DND-41 (cell line): ENCODE results near the gene ACKR3.

Experiments
- ATAC-seq: fragments of 200-7000 bp; cut with Tn5 transposase; 3 replicates; pipeline ENCODE4 v1.9.1; 2021; ENCODE audit warnings: low read depth; ENCODE audit not compliant: insufficient read depth
- DNase-seq: peaks from one replicate; pipeline ENCODE4 v3.0.0-alpha.2; 2020
- H2AFZ ChIP-seq: 2 replicates; pipeline ENCODE4 v1.6.0; 2012; ENCODE audit warnings: low read depth, low read length
- H3K27ac ChIP-seq: 2 replicates; pipeline ENCODE4 v1.5.1; 2012; ENCODE audit warnings: low read length, inconsistent platforms
- H3K27me3 ChIP-seq: fragments of 200-600 bp; sonication (generic); 2 replicates; pipeline ENCODE4 v1.6.0; 2012; ENCODE audit warnings: low read length, mild to moderate bottlenecking, inconsistent platforms; ENCODE audit not compliant: insufficient read depth, poor library complexity
- H3K36me3 ChIP-seq: 2 replicates; pipeline ENCODE4 v1.5.1; 2012; ENCODE audit warnings: low read length, inconsistent platforms; ENCODE audit not compliant: insufficient read depth
- H3K4me1 ChIP-seq: 2 replicates; pipeline ENCODE4 v1.5.1; 2012; ENCODE audit warnings: mild to moderate bottlenecking, low read length; ENCODE audit not compliant: insufficient read depth
- H3K4me2 ChIP-seq: 2 replicates; pipeline ENCODE4 v1.6.0; 2012; ENCODE audit warnings: mild to moderate bottlenecking, moderate library complexity, low read length, inconsistent platforms; ENCODE audit not compliant: insufficient read depth
- H3K4me3 ChIP-seq, 2 experiments: fragments of 200-600 bp in 1 of 2; shearing (Covaris generic) in 1 of 2; 2 replicates each; pipeline ENCODE4 v1.5.1; 2012 to 2016; ENCODE audit warnings: inconsistent platforms in 2 of 2, low read length in 2 of 2, mild to moderate bottlenecking in 2 of 2, low read depth in 1 of 2, moderate library complexity in 1 of 2
- H3K79me2 ChIP-seq: 2 replicates; pipeline ENCODE4 v1.6.0; 2012; ENCODE audit warnings: low read length, inconsistent platforms; ENCODE audit not compliant: insufficient read depth
- H3K9ac ChIP-seq: 2 replicates; pipeline ENCODE4 v1.6.0; 2012; ENCODE audit warnings: low read depth, mild to moderate bottlenecking, inconsistent platforms, low read length, moderate library complexity
- H3K9me3 ChIP-seq: 2 replicates; pipeline ENCODE4 v1.5.1; 2012; ENCODE audit warnings: low read length, moderate library complexity, mild to moderate bottlenecking, inconsistent platforms; ENCODE audit not compliant: insufficient read depth, severe bottlenecking
- H4K20me1 ChIP-seq: 2 replicates; pipeline ENCODE4 v1.6.0; 2012; ENCODE audit warnings: low read length; ENCODE audit not compliant: insufficient read depth
- EZH2 ChIP-seq: IDR thresholded peaks from 3 replicates; pipeline ENCODE4 v1.6.1; 2012; ENCODE audit warnings: borderline replicate concordance, low read depth, mild to moderate bottlenecking, moderate library complexity, low read length, inconsistent platforms; ENCODE audit not compliant: severe bottlenecking
- TF ChIP-seq, protein P1 (sequence below): IDR thresholded peaks from 2 replicates; pipeline ENCODE4 v1.5.1; 2012; ENCODE audit warnings: borderline replicate concordance, low read length, moderate library complexity, mild to moderate bottlenecking; ENCODE audit not compliant: poor library complexity, severe bottlenecking; ENCODE audit errors: extremely low read depth

ACKR3 gene

GRCh38 chr2:236600892-236601291 is 31.3 kb downstream of the ACKR3 start:
- no peak overlapping the region for H2AFZ ChIP-seq
- H3K9me3 ChIP-seq, result no peaks in the 10 kb centered on the region
- ATAC-seq, result no peak
- H3K4me2 ChIP-seq, result no peak overlapping the region
- H3K36me3 ChIP-seq, result no peaks in the 10 kb centered on the region
- H4K20me1 ChIP-seq, result no peaks in the 10 kb centered on the region
- H3K27ac ChIP-seq, result no peak overlapping the region
- no peak overlapping the region for H3K4me3 ChIP-seq
- no peak for TF ChIP-seq EZH2
- TF ChIP-seq, protein P1, sequence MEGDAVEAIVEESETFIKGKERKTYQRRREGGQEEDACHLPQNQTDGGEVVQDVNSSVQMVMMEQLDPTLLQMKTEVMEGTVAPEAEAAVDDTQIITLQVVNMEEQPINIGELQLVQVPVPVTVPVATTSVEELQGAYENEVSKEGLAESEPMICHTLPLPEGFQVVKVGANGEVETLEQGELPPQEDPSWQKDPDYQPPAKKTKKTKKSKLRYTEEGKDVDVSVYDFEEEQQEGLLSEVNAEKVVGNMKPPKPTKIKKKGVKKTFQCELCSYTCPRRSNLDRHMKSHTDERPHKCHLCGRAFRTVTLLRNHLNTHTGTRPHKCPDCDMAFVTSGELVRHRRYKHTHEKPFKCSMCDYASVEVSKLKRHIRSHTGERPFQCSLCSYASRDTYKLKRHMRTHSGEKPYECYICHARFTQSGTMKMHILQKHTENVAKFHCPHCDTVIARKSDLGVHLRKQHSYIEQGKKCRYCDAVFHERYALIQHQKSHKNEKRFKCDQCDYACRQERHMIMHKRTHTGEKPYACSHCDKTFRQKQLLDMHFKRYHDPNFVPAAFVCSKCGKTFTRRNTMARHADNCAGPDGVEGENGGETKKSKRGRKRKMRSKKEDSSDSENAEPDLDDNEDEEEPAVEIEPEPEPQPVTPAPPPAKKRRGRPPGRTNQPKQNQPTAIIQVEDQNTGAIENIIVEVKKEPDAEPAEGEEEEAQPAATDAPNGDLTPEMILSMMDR, result no peak
- H3K79me2 ChIP-seq, result no peaks in the 10 kb centered on the region
- no peak overlapping the region for H3K9ac ChIP-seq
- no peaks in the 10 kb centered on the region for H3K4me1 ChIP-seq
- H3K27me3 ChIP-seq, result no peaks in the 10 kb centered on the region
- DNase-seq, result no peak

GRCh38 chr2:236601316-236602202 is 31.9 kb downstream of the ACKR3 start:
- no peak overlapping the region for H3K4me2 ChIP-seq
- H3K27ac ChIP-seq, result no peak overlapping the region
- TF ChIP-seq EZH2, result no peak
- TF ChIP-seq, protein P1, result no peak
- no peak overlapping the region for H3K4me3 ChIP-seq
- H3K79me2 ChIP-seq, result no peaks in the 10 kb centered on the region
- no peaks in the 10 kb centered on the region for H3K9me3 ChIP-seq
- H3K4me1 ChIP-seq, result no peaks in the 10 kb centered on the region
- H2AFZ ChIP-seq, result no peak overlapping the region
- DNase-seq (no peak), ATAC-seq (no peak)
- H3K36me3 ChIP-seq, result no peaks in the 10 kb centered on the region
- no peak overlapping the region for H3K9ac ChIP-seq
- H4K20me1 ChIP-seq, result no peaks in the 10 kb centered on the region
- H3K27me3 ChIP-seq, result no peaks in the 10 kb centered on the region

DNA sequence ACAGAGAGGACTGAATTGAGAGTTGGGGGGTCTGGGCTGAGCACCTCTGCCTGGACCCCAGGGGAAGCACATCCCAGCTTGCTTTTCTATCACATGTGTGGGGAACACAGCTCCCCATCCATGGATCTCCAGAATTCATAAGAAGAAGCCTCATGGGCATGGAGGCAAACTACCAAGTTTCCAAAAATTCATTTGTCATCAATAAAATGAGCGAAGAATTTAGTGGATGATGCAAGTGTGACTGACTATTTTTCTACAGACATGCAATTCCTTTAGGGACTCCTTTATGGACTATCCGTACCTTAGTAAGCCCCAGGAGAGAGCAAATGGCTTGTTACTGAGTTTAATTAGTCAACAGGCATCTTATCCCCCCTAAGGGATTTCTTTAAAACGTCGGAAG is 33.1 kb downstream of the ACKR3 start:
- no peaks in the 10 kb centered on the region for H3K36me3 ChIP-seq
- H3K4me2 ChIP-seq, result no peak overlapping the region
- H3K79me2 ChIP-seq, result no peaks in the 10 kb centered on the region
- H4K20me1 ChIP-seq, result no peaks in the 10 kb centered on the region
- no peak for DNase-seq
- no peak overlapping the region for H2AFZ ChIP-seq
- no peaks in the 10 kb centered on the region for H3K4me1 ChIP-seq
- no peaks in the 10 kb centered on the region for H3K9me3 ChIP-seq
- ATAC-seq, result no peak
- no peak overlapping the region for H3K4me3 ChIP-seq
- TF ChIP-seq, protein P1, result no peak
- no peak for TF ChIP-seq EZH2
- no peak overlapping the region for H3K27ac ChIP-seq
- H3K27me3 ChIP-seq, result no peaks in the 10 kb centered on the region
- H3K9ac ChIP-seq, result no peak overlapping the region
